Adipocyte (in vitro differentiated cells): ENCODE data around the gene XPNPEP1.

Experiments
- DNase-seq: peaks from one replicate; pipeline ENCODE4 v3.0.0-alpha.2; 2015; ENCODE audit warnings: low read depth
- H3K27me3 ChIP-seq: replicated peaks from 2 replicates; pipeline ENCODE4 v1.7.0; 2013; ENCODE audit warnings: mild to moderate bottlenecking, low read length, moderate library complexity; ENCODE audit not compliant: control insufficient read depth, insufficient read depth
- H3K36me3 ChIP-seq: 2 replicates; pipeline ENCODE4 v1.7.0; 2013; ENCODE audit warnings: low read length, mild to moderate bottlenecking, moderate library complexity; ENCODE audit not compliant: control insufficient read depth, insufficient read depth, severe bottlenecking
- H3K4me1 ChIP-seq: 2 replicates; pipeline ENCODE4 v1.7.0; 2013; ENCODE audit warnings: mild to moderate bottlenecking, low read length, moderate library complexity; ENCODE audit not compliant: control insufficient read depth, insufficient read depth
- H3K4me3 ChIP-seq: 2 replicates; pipeline ENCODE4 v1.7.0; 2013; ENCODE audit warnings: mild to moderate bottlenecking, low read length, moderate library complexity
- H3K9ac ChIP-seq: 2 replicates; pipeline ENCODE4 v1.7.0; 2013; ENCODE audit warnings: mild to moderate bottlenecking, low read length, moderate library complexity
- H3K9me3 ChIP-seq: 2 replicates; pipeline ENCODE4 v1.7.0; 2013; ENCODE audit warnings: mild to moderate bottlenecking, low read length, moderate library complexity; ENCODE audit not compliant: control insufficient read depth

XPNPEP1 gene

DNA sequence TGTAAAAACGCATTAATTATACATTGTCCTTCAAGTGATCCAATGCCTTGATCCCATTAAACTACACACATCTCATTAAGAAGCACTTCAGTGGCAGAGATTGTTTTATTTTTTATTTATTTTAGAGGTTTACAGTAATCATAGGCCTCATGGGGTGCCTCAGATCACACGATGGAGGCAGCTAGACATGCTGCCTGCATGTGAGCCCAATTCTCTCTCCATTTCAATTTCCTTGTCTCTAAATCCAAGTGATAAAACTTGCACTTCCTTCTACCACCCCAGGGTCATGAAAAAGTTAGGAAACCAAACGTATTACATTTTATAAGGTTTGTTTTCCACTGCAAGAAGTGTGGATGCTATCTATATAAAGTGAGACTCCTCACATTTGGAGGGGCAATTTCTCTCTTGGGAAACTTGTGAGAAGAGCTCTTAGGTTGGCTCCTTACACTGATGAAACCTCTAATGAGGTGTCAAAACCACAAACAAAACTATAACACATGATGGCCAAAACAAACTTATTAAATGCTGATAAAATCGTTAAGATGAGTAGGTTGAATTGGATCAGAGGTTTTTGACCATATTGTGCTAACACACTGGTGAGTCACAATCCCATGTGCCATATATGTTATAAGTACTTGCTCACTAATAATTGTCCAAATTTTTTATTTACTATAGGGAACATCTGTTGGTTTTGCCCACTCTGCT is 22.3 kb upstream of the XPNPEP1 start:
- Histone ChIP-seq H3K4me3 (no peak overlapping the region), H3K36me3 (no peaks in the 10 kb centered on the region), H3K4me1 (peaks cover 19% of the 10 kb centered on the region), H3K27me3 (no peaks in the 10 kb centered on the region), H3K9me3 (no peaks in the 10 kb centered on the region), H3K9ac (no peak overlapping the region)
- DNase-seq = no peak

DNA sequence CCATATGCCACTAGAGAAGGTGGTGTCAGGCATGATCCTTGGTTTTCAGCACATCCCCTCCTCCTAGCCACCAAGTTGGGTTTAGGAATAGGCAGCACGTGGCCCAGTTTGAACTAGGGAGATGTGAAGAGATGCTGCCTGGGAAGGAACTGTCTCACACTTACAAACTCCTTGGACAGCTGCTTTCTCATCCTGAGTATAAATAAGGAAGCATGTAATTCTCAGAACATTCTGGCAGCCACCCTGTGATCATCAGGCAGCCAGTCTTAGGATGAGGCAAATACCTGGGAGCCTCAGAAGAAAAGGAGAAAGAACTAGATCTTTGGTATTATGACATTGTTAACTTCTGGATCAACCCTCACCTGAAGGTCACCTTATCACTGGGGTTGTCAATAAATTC is 21.3 kb upstream of the XPNPEP1 start:
- Histone ChIP-seq H3K9ac (no peak overlapping the region), H3K4me3 (no peak overlapping the region), H3K9me3 (no peaks in the 10 kb centered on the region), H3K27me3 (no peaks in the 10 kb centered on the region), H3K36me3 (no peaks in the 10 kb centered on the region), H3K4me1 (peaks cover 15% of the 10 kb centered on the region)
- no peak for DNase-seq

DNA sequence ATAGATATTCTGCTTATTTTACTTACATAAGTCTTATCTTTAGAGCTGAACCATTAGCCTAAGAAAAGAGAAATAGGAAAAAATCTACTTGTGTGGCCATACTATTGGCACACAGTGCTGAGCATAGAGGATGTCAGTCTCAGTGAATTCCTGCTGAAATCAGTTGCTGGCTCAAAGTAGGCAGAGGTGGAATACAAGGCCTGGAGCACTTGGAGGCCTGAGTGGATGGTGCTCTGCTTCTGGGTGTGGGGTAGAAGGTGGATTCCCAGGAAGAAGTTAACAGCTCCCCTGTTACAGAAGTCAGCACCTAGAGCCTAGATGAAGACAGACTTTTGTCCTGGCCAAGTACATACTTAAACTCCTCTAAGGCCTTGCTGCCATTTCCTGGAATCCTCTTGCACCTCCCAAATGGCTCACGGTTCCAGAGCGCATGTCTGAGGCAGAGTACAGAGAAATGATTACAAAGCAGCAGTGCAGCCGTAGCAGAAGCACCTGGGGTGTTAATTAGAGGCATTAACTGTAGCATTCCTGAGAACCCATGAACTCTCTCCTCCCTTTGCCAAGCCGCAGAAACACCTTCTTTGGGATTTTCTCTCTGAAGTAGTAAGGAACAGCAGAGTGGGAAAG is 18.0 kb upstream of the XPNPEP1 start:
- no peak for DNase-seq
- Histone ChIP-seq H3K4me1 (peaks cover 25% of the 10 kb centered on the region), H3K4me3 (no peak overlapping the region), H3K27me3 (no peaks in the 10 kb centered on the region), H3K9ac (no peak overlapping the region), H3K9me3 (no peaks in the 10 kb centered on the region), H3K36me3 (no peaks in the 10 kb centered on the region)

DNA sequence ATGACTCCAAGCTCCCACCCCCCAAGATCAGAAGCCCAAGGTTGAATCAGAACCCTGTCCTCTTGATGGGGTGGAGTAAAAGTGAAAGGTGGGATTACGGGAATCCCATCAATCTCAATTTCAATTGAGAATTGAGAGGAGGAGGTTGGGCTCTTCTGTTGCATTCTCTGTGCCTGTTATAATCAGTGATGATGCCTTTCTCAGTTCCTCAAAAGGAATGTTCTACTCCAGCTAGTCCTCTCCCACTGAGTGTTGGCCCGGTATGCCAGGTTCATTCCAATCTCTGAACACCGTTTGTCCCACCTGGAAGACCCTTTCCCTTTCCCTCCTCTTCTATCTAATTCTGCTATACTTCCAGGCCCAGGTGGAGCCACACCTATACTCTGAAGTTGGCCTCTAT is 17.2 kb upstream of the XPNPEP1 start:
- Histone ChIP-seq H3K9me3 (no peaks in the 10 kb centered on the region), H3K36me3 (no peaks in the 10 kb centered on the region), H3K9ac (no peak overlapping the region), H3K27me3 (no peaks in the 10 kb centered on the region), H3K4me3 (no peak overlapping the region), H3K4me1 (peaks cover 25% of the 10 kb centered on the region)
- no peak for DNase-seq

DNA sequence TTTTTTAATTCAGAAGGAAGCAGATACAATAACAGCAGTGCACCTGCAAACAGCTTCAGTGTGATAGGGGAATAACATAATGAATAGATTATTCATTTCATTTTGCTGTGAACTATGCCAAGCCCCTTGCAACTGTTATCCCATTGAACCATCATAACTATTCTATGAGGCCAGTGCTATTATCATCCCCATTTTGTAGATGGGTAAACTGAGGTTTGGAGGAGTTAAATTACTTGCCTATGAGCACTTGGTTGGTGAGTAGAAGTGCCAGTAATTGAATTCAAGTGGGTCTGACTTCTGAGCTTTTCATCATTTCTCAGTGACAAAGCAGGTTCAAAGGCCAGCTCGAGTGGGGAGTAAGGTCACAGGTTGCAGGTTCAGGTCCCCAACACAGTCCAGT is 16.8 kb upstream of the XPNPEP1 start:
- H3K9me3 ChIP-seq = no peaks in the 10 kb centered on the region
- H3K9ac ChIP-seq = no peak overlapping the region
- no peak for DNase-seq
- no peaks in the 10 kb centered on the region for H3K27me3 ChIP-seq
- no peak overlapping the region for H3K4me3 ChIP-seq
- H3K4me1 ChIP-seq = peaks cover 25% of the 10 kb centered on the region
- no peaks in the 10 kb centered on the region for H3K36me3 ChIP-seq

DNA sequence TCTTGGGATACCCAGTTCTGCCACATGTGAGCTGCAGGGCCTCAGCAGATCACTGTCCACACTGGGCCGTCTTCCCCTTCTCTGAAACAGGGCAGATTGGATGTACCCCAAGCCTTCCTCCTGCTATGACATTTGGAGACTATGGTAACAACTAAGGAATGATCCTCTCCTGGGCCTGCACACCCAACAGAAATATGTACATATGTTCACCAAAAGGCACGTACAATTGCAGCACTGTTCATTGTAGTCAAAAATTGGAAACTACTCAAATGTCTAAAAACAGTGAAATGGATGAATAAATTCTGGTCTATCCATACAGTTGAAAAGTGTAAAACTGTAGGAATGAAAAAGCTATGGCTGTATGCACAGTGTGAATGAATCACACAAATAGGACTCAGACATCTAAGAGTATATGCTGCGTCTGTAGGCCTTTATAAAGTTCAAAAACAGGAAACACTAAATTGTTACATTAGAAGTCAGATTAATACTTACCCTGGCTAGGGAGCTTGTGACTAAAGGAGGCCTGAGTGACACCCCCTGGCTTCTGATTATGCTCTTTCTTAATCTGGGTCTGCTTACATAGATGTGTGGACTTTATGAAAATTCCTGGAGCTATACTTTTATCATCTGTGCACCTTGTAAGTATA is 16.1 kb upstream of the XPNPEP1 start:
- H3K9ac ChIP-seq = no peak overlapping the region

DNA sequence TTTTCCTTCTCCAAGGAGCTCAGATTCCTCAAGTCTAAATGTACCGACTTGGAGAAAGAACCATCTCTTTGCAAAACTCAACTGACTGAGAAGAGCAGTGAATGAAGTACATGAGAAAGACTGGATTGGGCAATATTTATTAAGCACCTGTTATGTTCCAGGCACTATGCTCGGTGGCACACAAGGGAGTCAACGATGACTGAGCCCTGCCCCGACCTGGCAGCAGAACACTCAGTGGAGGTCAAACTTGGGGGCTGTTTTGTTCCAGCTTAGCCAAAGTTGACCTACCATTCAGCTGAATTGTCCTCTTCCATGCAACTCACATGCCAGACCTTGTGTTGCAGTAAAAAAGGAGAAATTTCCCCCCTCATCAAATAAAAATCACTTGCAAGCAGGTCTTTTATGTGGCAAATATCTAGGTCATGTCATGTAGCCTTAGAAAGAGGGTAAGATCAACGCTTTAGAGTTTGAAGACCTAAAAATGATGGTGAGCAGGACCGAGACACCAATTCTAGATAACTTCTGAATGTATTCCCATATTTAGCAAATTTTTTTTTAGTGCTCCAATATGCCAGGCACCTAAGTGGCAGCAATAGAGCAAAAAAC is 14.3 kb upstream of the XPNPEP1 start:
- no peak for DNase-seq
- H3K4me1 ChIP-seq = peaks cover 40% of the 10 kb centered on the region

More for the DNA sequence above, 16.1 kb upstream of the XPNPEP1 start:
- Histone ChIP-seq H3K4me3 (no peak overlapping the region), H3K4me1 (peaks cover 31% of the 10 kb centered on the region), H3K27me3 (no peaks in the 10 kb centered on the region), H3K36me3 (no peaks in the 10 kb centered on the region), H3K9me3 (no peaks in the 10 kb centered on the region)
- DNase-seq = peak; percentile 59

DNA sequence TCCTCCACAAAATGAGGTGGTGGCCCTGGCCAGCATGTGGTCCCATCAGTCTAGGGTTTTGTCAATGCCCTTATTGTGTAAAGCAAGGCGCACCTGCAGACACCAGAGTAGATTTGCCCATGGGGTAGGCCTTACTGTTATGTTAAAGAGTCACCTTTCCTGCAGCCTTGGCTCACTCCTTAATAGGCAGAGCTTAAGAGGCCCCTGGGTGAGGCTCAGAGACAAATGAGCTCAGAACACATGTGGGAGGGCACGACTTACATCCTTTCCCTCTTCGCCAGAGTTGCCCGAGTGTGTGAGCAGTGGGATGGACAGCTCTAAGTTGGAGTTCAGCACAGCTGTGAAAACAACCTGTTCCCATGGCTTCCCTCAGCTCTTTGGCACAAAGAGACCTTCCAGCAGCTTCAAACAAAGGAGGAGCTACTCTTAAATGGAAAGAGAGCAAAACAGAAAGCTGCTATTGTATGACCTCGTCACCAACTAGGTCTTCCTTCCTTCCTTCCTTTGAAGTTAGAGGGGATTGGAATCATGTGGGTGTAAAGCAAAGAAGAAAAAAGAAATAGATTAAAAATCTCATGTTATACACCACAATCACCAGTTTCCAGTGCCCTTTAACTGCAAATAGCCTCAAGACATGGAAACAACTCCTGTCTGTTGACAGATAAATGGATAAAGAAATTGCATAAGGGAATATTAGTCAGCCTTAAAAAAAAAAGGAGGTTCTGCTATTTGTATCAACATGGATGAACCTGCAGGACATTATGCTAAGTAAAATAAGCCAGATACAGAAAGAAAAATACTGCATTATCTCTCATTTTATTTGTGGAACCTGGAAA is 11.9 kb upstream of the XPNPEP1 start:
- Histone ChIP-seq H3K9ac (no peak overlapping the region), H3K9me3 (no peaks in the 10 kb centered on the region), H3K27me3 (no peaks in the 10 kb centered on the region), H3K4me1 (peaks cover 45% of the 10 kb centered on the region), H3K4me3 (no peak overlapping the region), H3K36me3 (no peaks in the 10 kb centered on the region)
- peak; percentile 60 for DNase-seq

More for the DNA sequence above, 14.3 kb upstream of the XPNPEP1 start:
- no peak overlapping the region for H3K4me3 ChIP-seq
- H3K36me3 ChIP-seq = no peaks in the 10 kb centered on the region
- H3K27me3 ChIP-seq = no peaks in the 10 kb centered on the region
- H3K9me3 ChIP-seq = no peaks in the 10 kb centered on the region
- no peak overlapping the region for H3K9ac ChIP-seq

DNA sequence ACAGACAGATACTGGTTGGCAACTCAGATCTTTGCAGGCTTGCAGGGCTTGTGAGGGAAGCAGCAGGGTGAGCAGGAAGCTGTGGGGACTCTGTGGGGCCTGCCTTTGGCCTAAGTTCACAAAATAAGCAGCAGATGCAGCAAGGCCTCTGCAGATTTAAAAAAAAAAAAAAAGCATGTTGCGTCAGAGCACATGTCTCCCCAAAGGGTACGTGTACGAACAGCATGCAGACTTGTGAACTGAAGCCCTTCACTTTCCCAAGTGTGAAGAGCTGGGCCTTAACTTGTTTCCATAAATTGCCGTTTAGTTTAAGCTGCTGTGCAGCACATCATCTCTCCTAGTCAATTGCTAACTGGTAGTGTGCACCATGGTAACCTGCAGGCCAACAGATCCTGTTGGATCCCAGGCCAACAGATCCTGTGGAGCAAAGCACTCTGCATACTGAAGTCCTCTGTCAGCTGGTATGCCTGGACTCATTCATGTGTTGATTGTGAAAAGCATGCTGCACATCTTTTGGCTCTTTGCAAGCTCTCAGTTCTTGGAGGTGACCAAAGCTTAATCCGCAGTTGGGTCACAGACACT is 10.8 kb upstream of the XPNPEP1 start:
- Histone ChIP-seq H3K9ac (no peak overlapping the region), H3K4me3 (no peak overlapping the region), H3K27me3 (no peaks in the 10 kb centered on the region), H3K4me1 (peaks cover 50% of the 10 kb centered on the region), H3K9me3 (no peaks in the 10 kb centered on the region), H3K36me3 (no peaks in the 10 kb centered on the region)
- no peak for DNase-seq

DNA sequence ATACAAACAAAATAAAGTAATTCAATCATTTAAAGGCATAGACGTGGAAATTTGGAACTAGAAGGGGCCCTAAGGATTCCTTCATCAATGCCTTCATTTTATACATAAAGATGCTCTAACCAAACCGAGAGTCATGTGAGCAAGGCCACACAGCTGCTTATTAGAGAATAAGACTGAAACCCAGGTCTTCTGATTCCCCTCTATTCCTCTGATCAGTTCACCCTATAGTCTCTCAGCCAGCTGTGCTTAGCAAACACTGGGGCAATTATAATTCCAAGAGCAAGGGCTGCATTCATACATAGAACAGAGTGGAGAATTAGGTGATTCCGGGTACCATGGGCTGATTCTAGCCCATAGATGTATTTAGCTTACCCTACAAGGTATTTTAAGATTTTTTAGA is 9.7 kb upstream of the XPNPEP1 start:
- Histone ChIP-seq H3K27me3 (no peaks in the 10 kb centered on the region), H3K4me3 (no peak overlapping the region), H3K4me1 (peaks cover 56% of the 10 kb centered on the region), H3K9ac (no peak overlapping the region), H3K9me3 (no peaks in the 10 kb centered on the region), H3K36me3 (no peaks in the 10 kb centered on the region)
- no peak for DNase-seq
